Astrocyte of the cerebellum (primary cell): ENCODE measurements around the gene ANKRD44.

Source experiments
- DNase-seq: peaks from one replicate; pipeline ENCODE4 v3.0.0-alpha.2; 2011; ENCODE audit warnings: low read depth
- H3K4me3 ChIP-seq: 2 replicates; pipeline ENCODE4 v1.5.1; 2011; ENCODE audit warnings: mild to moderate bottlenecking, low read depth, low read length, moderate library complexity
- in situ Hi-C: cut with HindIII; loops from 2 replicates; pipeline ENCODE4 v1.10.0; 2017; ENCODE audit warnings: low sequenced_read_pairs
- TF ChIP-seq, protein P1 (sequence below): IDR thresholded peaks from 2 replicates; pipeline ENCODE4 v1.5.1; 2012; ENCODE audit warnings: low read length, low read depth, moderate library complexity, mild to moderate bottlenecking; ENCODE audit errors: missing control alignments

The ANKRD44 gene

DNA sequence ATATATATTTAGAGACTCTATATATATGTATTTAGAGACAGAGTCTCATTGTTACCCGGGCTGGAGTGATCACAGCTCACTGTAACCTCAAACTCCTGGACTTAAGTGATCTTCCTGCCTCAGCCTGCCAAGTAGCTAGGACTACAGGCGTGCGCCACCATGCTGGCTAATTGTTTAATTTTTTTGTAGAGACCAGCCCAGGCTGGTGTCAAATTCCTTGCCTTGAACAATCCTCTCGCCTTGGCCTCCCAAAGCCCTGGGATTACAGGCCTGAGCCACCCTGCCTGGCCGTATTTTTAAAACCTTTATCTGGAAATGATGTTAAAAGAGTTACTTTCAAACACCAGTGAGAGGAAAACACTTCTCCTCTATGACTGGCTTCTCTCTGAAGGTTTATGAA lies 353.1 kb downstream of the ANKRD44 start:
- TF ChIP-seq, protein P1, sequence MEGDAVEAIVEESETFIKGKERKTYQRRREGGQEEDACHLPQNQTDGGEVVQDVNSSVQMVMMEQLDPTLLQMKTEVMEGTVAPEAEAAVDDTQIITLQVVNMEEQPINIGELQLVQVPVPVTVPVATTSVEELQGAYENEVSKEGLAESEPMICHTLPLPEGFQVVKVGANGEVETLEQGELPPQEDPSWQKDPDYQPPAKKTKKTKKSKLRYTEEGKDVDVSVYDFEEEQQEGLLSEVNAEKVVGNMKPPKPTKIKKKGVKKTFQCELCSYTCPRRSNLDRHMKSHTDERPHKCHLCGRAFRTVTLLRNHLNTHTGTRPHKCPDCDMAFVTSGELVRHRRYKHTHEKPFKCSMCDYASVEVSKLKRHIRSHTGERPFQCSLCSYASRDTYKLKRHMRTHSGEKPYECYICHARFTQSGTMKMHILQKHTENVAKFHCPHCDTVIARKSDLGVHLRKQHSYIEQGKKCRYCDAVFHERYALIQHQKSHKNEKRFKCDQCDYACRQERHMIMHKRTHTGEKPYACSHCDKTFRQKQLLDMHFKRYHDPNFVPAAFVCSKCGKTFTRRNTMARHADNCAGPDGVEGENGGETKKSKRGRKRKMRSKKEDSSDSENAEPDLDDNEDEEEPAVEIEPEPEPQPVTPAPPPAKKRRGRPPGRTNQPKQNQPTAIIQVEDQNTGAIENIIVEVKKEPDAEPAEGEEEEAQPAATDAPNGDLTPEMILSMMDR = no peak
- no peak overlapping the region for H3K4me3 ChIP-seq
- DNase-seq = no peak
- in situ Hi-C loops = no loop called here

DNA sequence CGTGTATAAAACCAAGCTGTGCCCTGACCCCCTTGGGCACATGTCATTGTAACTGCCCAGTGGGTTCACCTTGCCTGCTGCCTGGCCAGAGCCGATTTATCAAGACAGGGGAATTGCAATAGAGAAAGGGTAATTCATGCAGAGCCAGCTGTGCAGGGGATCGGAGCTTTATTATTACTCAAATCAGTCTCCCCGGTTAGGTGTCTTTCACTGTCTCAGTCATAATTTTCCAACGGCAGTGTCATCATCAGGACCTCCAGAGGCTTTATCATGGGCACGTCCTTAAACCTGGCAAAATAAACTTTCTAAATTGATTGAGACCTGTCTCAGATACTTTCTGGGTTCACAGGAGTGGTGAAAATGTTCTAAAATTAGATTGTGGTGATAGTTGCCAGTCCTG lies 354.5 kb downstream of the ANKRD44 start:
- TF ChIP-seq, protein P1 = no peak
- in situ Hi-C loops = no loop called here
- DNase-seq = no peak
- H3K4me3 ChIP-seq = no peak overlapping the region

DNA sequence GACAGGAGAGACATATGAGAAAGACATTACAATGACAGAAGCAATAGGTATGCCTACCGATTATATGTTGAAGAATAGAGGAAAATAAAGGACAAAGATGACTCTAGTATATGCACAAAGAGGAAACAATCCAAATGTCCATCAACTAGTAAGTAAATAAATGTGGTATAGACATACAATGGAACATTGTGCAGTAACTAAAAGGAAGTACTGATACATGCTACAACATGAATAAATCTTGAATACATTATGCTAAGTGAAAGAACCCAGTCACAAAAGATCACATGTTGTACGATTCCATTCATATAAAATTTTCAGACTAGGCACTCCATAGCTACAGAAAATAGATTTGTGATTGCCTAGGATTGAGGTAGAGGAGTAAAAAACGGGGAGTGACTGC lies 355.5 kb downstream of the ANKRD44 start:
- in situ Hi-C loops = no loop called here
- TF ChIP-seq, protein P1 = no peak
- DNase-seq = no peak
- H3K4me3 ChIP-seq = no peak overlapping the region

DNA sequence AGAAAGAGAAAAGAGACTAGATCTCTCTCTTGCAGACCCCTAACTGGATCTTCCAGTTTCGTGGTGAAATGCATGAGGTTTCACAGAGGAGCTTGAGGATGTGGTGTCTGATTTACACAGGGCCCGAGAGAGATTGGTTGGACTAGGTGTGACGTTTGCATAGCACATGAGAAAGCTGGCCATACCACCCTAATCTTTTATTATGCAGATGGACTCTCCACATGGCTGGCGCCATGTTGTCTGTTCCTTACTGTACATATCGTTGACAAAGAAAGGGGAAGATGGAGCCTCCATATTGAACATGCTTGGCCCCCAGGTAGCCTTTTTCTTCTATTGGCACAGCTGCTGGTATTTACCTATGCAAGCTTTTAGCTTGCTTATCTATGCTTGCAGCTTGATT lies 356.6 kb downstream of the ANKRD44 start:
- no peak for DNase-seq
- in situ Hi-C loops = no loop called here
- TF ChIP-seq, protein P1 = no peak
- H3K4me3 ChIP-seq = no peak overlapping the region

DNA sequence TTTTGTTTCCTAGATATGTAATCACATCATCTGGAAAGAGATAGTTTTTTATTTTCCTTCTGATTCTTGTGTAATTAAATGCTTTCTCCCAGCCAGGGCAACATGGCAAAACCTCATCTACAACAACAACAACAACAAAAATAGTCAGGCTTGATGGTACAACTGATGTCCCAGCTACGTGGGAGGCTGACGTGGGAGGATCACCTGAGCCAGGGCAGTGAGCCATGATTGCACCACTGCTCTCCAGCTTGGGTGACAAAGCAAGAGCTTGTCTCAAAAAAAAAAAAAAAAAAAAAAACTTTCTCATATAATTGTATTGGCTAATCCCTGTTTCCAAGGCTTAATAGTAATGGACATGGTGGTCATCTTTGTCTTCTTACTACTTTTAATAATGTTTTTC lies 357.6 kb downstream of the ANKRD44 start:
- TF ChIP-seq, protein P1 = no peak
- in situ Hi-C loops = no loop called here
- H3K4me3 ChIP-seq = no peak overlapping the region
- no peak for DNase-seq

DNA sequence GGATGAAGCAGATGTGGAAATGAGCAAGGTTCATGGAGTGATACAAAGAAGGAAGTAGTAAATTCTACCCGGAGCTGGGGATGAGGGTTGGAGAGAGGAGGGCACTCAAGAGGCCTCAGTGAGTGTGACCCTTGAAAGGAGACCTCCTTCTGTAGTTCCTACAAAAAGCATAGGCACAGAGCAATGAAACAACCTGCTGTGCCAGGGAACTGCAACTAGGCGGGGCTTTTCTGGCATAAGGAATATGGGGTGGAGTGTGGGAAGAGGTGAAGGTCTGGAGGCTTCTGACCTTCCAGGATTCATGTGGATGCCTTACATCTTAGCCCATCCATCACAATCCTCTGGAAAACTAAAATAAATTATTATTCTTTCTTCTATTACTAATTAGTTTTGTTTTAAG lies 358.6 kb downstream of the ANKRD44 start:
- no peak overlapping the region for H3K4me3 ChIP-seq
- no peak for DNase-seq
- in situ Hi-C loops = no loop called here
- TF ChIP-seq, protein P1 = no peak

DNA sequence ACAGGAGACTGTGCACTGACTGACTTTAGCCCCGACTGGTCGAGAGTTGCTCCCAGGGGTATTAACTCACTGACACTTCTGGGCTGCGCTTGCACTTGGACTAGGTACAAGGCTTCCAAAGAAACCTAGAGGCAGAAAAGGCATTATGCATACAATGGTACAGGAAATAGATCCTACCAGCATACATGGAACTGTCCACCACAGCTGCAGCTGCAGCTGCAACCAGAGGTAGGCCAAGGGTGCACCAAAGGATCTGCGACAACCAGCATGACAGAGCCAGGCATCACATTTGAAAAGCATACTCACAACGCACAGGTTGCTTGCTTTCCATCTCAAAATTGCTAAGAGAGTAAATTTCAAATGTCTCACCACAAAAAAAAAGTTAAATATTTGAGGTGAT lies 361.5 kb downstream of the ANKRD44 start:
- DNase-seq = no peak
- no peak overlapping the region for H3K4me3 ChIP-seq
- in situ Hi-C loops = no loop called here
- TF ChIP-seq, protein P1 = no peak
